Myocyte (in vitro differentiated cells): Measurements from ENCODE around the gene EPHB6. TPM values are rescaled to one million over a fixed set of nuclear protein-coding genes. Genes with fewer than 3 reads are reported as not detected.

Experiments used
- DNase-seq: peaks from one replicate; pipeline ENCODE4 v3.0.0-alpha.2; 2012; ENCODE audit warnings: low read depth
- total RNA-seq: library from RNA; depleted of rRNA; stranded (reverse); fragments of >200 nt; gene quantifications from 2 replicates; pipeline ENCODE4 v1.2.3, GENCODE V29; 2014

Gene EPHB6
- total RNA-seq, 1 donor from 2014 or later: 0.08 TPM

- DNase-seq: no peak
Observed at GRCh38 chr7:142832417-142832816, 22.5 kb upstream of the EPHB6 start.

GRCh38 chr7:142833174-142834048, 21.5 kb upstream of the EPHB6 start:
- DNase-seq: peak; percentile 13

GRCh38 chr7:142835487-142835886, 19.4 kb upstream of the EPHB6 start:
- DNase-seq: no peak

GRCh38 chr7:142836426-142836825, 18.4 kb upstream of the EPHB6 start:
- no peak for DNase-seq

GRCh38 chr7:142838461-142839213, 16.2 kb upstream of the EPHB6 start:
- DNase-seq: no peak

GRCh38 chr7:142842251-142842766, 12.6 kb upstream of the EPHB6 start:
- DNase-seq: no peak

GRCh38 chr7:142847353-142847752, 7.5 kb upstream of the EPHB6 start:
- no peak for DNase-seq

GRCh38 chr7:142851269-142851668, 3.6 kb upstream of the EPHB6 start:
- DNase-seq: no peak

- DNase-seq: no peak
Observed at GRCh38 chr7:142851919-142852318, 3.0 kb upstream of the EPHB6 start.

GRCh38 chr7:142853739-142854371, 1.0 kb upstream of the EPHB6 start:
- peak; percentile 67 for DNase-seq

GRCh38 chr7:142855114-142855743, 353 bp downstream of the EPHB6 start:
- DNase-seq: peak; percentile 9

GRCh38 chr7:142855756-142856564, 1.1 kb downstream of the EPHB6 start:
- DNase-seq: no peak

- no peak for DNase-seq
Observed at GRCh38 chr7:142856565-142857245, 1.8 kb downstream of the EPHB6 start.

GRCh38 chr7:142857625-142858024, 2.7 kb downstream of the EPHB6 start:
- no peak for DNase-seq

- DNase-seq: no peak
Observed at GRCh38 chr7:142859411-142859810, 4.5 kb downstream of the EPHB6 start.

GRCh38 chr7:142859829-142860228, 5.0 kb downstream of the EPHB6 start:
- DNase-seq: peak; percentile 33

- no peak for DNase-seq
Observed at GRCh38 chr7:142860968-142861367, 6.1 kb downstream of the EPHB6 start.

GRCh38 chr7:142862351-142862750, 7.5 kb downstream of the EPHB6 start:
- DNase-seq: no peak

GRCh38 chr7:142862786-142863400, 8.0 kb downstream of the EPHB6 start:
- DNase-seq: no peak
